CD14-positive monocyte (primary cell): ENCODE data around the gene ISLR. TPM values are rescaled to one million over a fixed set of nuclear protein-coding genes. Genes with fewer than 3 reads are reported as not detected.

Source experiments
- DNase-seq, 3 donors: peaks; one replicate each; pipeline ENCODE4 v3.0.0-alpha.2; 2011 to 2022
- H2AFZ ChIP-seq: 2 replicates; pipeline ENCODE4 v1.6.0; 2012; ENCODE audit warnings: mild to moderate bottlenecking, low read depth, low read length, inconsistent platforms; ENCODE audit not compliant: insufficient read depth, poor library complexity, severe bottlenecking
- H3K27ac ChIP-seq, 2 donors: 1 replicate in 1 of 2; 2 replicates in 1 of 2; pipeline ENCODE4 v1.5.1; 2012 to 2013; ENCODE audit warnings: low read length in 2 of 2, control low read depth in 1 of 2, inconsistent platforms in 1 of 2, low read depth in 1 of 2, mild to moderate bottlenecking in 1 of 2
- H3K27me3 ChIP-seq, 2 donors: one replicate each; pipeline versions ENCODE4 v1.6.0 to v1.6.1; 2011 to 2013; ENCODE audit warnings: low read length in 2 of 2; ENCODE audit not compliant: control insufficient read depth in 2 of 2, insufficient read depth in 2 of 2
- H3K36me3 ChIP-seq, 2 donors: replicated peaks in 1 of 2; 1 replicate in 1 of 2; 2 replicates in 1 of 2; pipeline versions ENCODE4 v1.5.1 to v1.6.1; 2012 to 2013; ENCODE audit warnings: low read length in 2 of 2, control low read depth in 1 of 2, inconsistent platforms in 1 of 2, mild to moderate bottlenecking in 1 of 2; ENCODE audit not compliant: insufficient read depth in 2 of 2, control insufficient read depth in 1 of 2
- H3K4me1 ChIP-seq, 2 donors: 1 replicate in 1 of 2; 2 replicates in 1 of 2; pipeline versions ENCODE4 v1.5.1 to v1.6.1; 2012 to 2013; ENCODE audit warnings: low read length in 2 of 2, control low read depth in 1 of 2, inconsistent platforms in 1 of 2, mild to moderate bottlenecking in 1 of 2, moderate library complexity in 1 of 2; ENCODE audit not compliant: insufficient read depth in 2 of 2, control insufficient read depth in 1 of 2
- H3K4me2 ChIP-seq: replicated peaks from 2 replicates; pipeline ENCODE3; 2012; ENCODE audit warnings: low read length, moderate library complexity, mild to moderate bottlenecking; ENCODE audit not compliant: poor library complexity, severe bottlenecking; ENCODE audit errors: extremely low read depth
- H3K4me3 ChIP-seq, 3 experiments: fragments of 200-600 bp in 1 of 3; sonication (generic) in 1 of 3; replicated peaks in 1 of 3; 1 replicate in 2 of 3; 2 replicates in 1 of 3; pipeline ENCODE4 v1.5.1; 2011 to 2013; ENCODE audit warnings: low read length in 3 of 3, mild to moderate bottlenecking in 3 of 3, control low read depth in 2 of 3, low read depth in 2 of 3, inconsistent platforms in 1 of 3, moderate library complexity in 1 of 3
- H3K79me2 ChIP-seq: 2 replicates; pipeline ENCODE4 v1.6.0; 2012; ENCODE audit warnings: mild to moderate bottlenecking, control low read depth, inconsistent platforms, low read length, moderate library complexity; ENCODE audit not compliant: insufficient read depth
- H3K9ac ChIP-seq: 2 replicates; pipeline ENCODE4 v1.6.0; 2017; ENCODE audit warnings: low read length, mild to moderate bottlenecking; ENCODE audit not compliant: insufficient read depth, poor library complexity, severe bottlenecking
- H3K9me3 ChIP-seq, 2 donors: replicated peaks in 1 of 2; 1 replicate in 1 of 2; 2 replicates in 1 of 2; pipeline versions ENCODE4 v1.5.1 to v1.6.1; 2012 to 2013; ENCODE audit warnings: low read length in 2 of 2, control low read depth in 1 of 2; ENCODE audit not compliant: control insufficient read depth in 1 of 2, insufficient read depth in 1 of 2
- H4K20me1 ChIP-seq: 2 replicates; pipeline ENCODE4 v1.6.0; 2012; ENCODE audit warnings: mild to moderate bottlenecking, low read length, control low read depth, moderate library complexity; ENCODE audit not compliant: insufficient read depth
- H3K27ac Mint-ChIP-seq, 7 donors: one replicate each; pipeline ENCODE4 v1.8.0; 2020; ENCODE audit warnings: mild to moderate bottlenecking in 7 of 7, mixed read lengths in 7 of 7, moderate library complexity in 6 of 7, inconsistent platforms in 2 of 7
- H3K27me3 Mint-ChIP-seq, 3 donors: one replicate each; pipeline ENCODE4 v1.8.0; 2021 to 2022; ENCODE audit warnings: low read depth in 3 of 3, mild to moderate bottlenecking in 3 of 3, mixed read lengths in 3 of 3, moderate library complexity in 3 of 3, inconsistent platforms in 1 of 3
- H3K36me3 Mint-ChIP-seq, 2 donors: one replicate each; pipeline ENCODE4 v1.8.0; 2020; ENCODE audit warnings: mixed read lengths in 2 of 2, inconsistent platforms in 1 of 2, mild to moderate bottlenecking in 1 of 2
- H3K4me1 Mint-ChIP-seq: one replicate; pipeline ENCODE4 v1.8.0; 2020; ENCODE audit warnings: mild to moderate bottlenecking, mixed read lengths
- H3K4me3 Mint-ChIP-seq, 2 donors: one replicate each; pipeline ENCODE4 v1.8.0; 2020; ENCODE audit warnings: mild to moderate bottlenecking in 2 of 2, mixed read lengths in 2 of 2, moderate library complexity in 1 of 2
- H3K9me3 Mint-ChIP-seq, 7 donors: one replicate each; pipeline ENCODE4 v1.8.0; 2020 to 2022; ENCODE audit warnings: mixed read lengths in 7 of 7, mild to moderate bottlenecking in 6 of 7, moderate library complexity in 6 of 7, inconsistent platforms in 2 of 7
- CTCF ChIP-seq: fragments of 200-600 bp; IDR thresholded peaks from one replicate; pipeline ENCODE4 v1.8.0; 2022; ENCODE audit warnings: antibody characterized with exemption, mild to moderate bottlenecking
- WGBS: methylation state at CpG from one replicate; pipeline ENCODE4 v1.1.5; 2013; ENCODE audit warnings: missing lambda C conversion rate; ENCODE audit not compliant: insufficient coverage; 5-methylcytosine and 5-hydroxymethylcytosine counted together
- intact Hi-C, 2 donors: fragments of 100-400 bp; cut with micrococcal nuclease; formaldehyde crosslinking; loops; one replicate each; pipeline versions ENCODE4 v1.15.0 to v1.15.1; 2023
- polyA plus RNA-seq, 3 donors: library from polyadenylated mRNA; depleted of rRNA in 1 of 3; unstranded in 2 of 3; stranded (reverse) in 1 of 3; fragments of 300-500 nt in 2 of 3; fragments of >200 nt in 1 of 3; fragmentation: Illumina TruSeq in 2 of 3; gene quantifications; 1 replicate in 2 of 3; 2 replicates in 1 of 3; pipeline ENCODE4 v1.2.3, GENCODE V29; 2012 to 2021

Gene ISLR
- polyA plus RNA-seq, 3 donors = not detected

- H4K20me1 ChIP-seq = no peaks in the 10 kb centered on the region
- H3K4me1 ChIP-seq = no peaks in the 10 kb centered on the region
- H3K4me3 Mint-ChIP-seq = no peak overlapping the region
- no peak overlapping the region for H3K9ac ChIP-seq
- no peak overlapping the region for H2AFZ ChIP-seq
- DNase-seq = no peak
- peaks cover 7 to 9% (median 8%) of the 10 kb centered on the region in 3 donors for H3K27me3 Mint-ChIP-seq
- no peaks in the 10 kb centered on the region for H3K4me1 Mint-ChIP-seq
- no peak for TF ChIP-seq CTCF
- H3K9me3 Mint-ChIP-seq = no peaks in the 10 kb centered on the region
- H3K79me2 ChIP-seq = no peaks in the 10 kb centered on the region
- intact Hi-C loops = no loop called here
- no peaks in the 10 kb centered on the region for H3K9me3 ChIP-seq
- no peak overlapping the region for H3K4me2 ChIP-seq
- no peak overlapping the region for H3K27ac Mint-ChIP-seq
- H3K27me3 ChIP-seq = no peaks in the 10 kb centered on the region
- no peak overlapping the region for H3K4me3 ChIP-seq
- no peaks in the 10 kb centered on the region for H3K36me3 Mint-ChIP-seq
- H3K27ac ChIP-seq = no peak overlapping the region
- 91% methylated on average over 7 of the region's 13 CpGs for WGBS
- no peaks in the 10 kb centered on the region for H3K36me3 ChIP-seq
These were observed 5.8 kb downstream of the ISLR start for GRCh38 chr15:74179101-74179841.

DNA sequence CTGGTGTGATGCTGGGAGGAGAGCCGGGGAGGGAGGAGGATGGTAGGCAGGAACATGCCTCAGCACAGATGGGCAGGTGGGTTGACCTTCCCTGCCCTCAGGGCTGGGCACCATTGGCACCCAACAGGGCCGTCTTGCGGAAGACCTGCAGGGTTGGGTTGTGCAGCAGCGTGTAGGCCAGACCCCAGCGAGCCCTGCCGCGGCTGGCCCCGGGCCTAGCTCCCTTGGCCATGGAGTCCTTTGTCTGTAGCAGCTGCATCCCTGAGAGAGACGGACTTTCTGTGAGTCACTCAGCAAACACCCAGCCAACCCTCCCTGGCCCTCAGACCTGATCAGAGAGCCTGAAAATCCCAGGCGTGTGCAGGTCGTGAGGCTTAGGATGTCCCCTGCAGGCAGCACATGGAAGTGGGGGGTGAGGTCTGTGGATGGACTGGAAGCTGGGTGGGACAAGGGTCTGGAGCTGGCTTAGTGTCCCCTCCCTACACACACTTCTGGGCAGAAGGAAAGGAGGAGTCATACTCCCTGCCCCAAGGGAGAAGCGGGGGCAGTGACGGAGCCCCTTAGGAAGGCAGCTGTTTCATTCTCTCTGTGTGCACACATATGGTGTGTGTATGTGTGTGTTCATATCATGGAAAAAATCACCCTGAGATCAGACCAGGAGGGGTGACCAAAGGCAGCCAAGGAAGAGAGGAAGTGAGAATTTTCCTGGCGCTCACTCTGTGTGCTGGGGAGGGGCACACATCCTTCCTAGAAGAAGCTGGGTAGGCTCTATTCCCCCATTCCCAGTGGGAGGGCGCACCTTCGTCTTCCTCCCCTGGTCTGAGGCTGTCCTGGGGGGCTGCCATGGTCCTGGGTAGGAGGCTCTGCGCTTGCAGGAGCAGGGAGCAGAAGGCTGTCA lies 6.7 kb downstream of the ISLR start:
- TF ChIP-seq CTCF = no peak
- H3K4me1 Mint-ChIP-seq = no peaks in the 10 kb centered on the region
- Histone ChIP-seq H3K4me2 (no peak overlapping the region), H3K9ac (no peak overlapping the region), H3K4me3 (no peak overlapping the region), H3K9me3 (no peaks in the 10 kb centered on the region), H3K79me2 (no peaks in the 10 kb centered on the region), H2AFZ (no peak overlapping the region), H3K36me3 (no peaks in the 10 kb centered on the region), H3K27ac (no peak overlapping the region), H3K4me1 (no peaks in the 10 kb centered on the region), H4K20me1 (no peaks in the 10 kb centered on the region), H3K27me3 (no peaks in the 10 kb centered on the region)
- no peaks in the 10 kb centered on the region for H3K9me3 Mint-ChIP-seq
- no peak overlapping the region for H3K4me3 Mint-ChIP-seq
- WGBS = 98% methylated on average over 9 of the region's 17 CpGs
- H3K36me3 Mint-ChIP-seq = no peaks in the 10 kb centered on the region
- peaks cover 7 to 9% (median 8%) of the 10 kb centered on the region in 3 donors for H3K27me3 Mint-ChIP-seq
- H3K27ac Mint-ChIP-seq = peak overlapping the region in 1 of 7 donors; percentile 41
- intact Hi-C loops = no loop called here
- no peak for DNase-seq
